Measurements from ENCODE around the gene MAPK14.
"Not testable (repeated sequence)": the region's sequence is repeated elsewhere in the genome, so short reads cannot be mapped to it uniquely, and the experiment has no call there.

The MAPK14 gene

GRCh38 chr6:36082318-36082717, 54.7 kb downstream of the MAPK14 start:
- H3K36me3 ChIP-seq (ENCODE audit: control insufficient read depth in 2 of 2, insufficient read depth in 2 of 2, low read length in 2 of 2) = peaks cover 14 to 31% of the 10 kb centered on the region in 2 donors
- no peaks in the 10 kb centered on the region for H3K9me3 ChIP-seq (ENCODE audit: control insufficient read depth in 2 of 2, low read length in 2 of 2)
- no peak overlapping the region for H3K4me3 ChIP-seq (ENCODE audit: low read length in 2 of 2)
- H3K4me1 ChIP-seq (ENCODE audit: control insufficient read depth, insufficient read depth, low read length) = peaks cover 3% of the 10 kb centered on the region
- H3K9ac ChIP-seq (ENCODE audit: low read length in 2 of 2) = no peak overlapping the region
- H3K27ac ChIP-seq (ENCODE audit: low read length) = no peak overlapping the region
- no peaks in the 10 kb centered on the region for H3K27me3 ChIP-seq (ENCODE audit: control insufficient read depth in 1 of 2, insufficient read depth in 2 of 2, low read length in 2 of 2)

DNA sequence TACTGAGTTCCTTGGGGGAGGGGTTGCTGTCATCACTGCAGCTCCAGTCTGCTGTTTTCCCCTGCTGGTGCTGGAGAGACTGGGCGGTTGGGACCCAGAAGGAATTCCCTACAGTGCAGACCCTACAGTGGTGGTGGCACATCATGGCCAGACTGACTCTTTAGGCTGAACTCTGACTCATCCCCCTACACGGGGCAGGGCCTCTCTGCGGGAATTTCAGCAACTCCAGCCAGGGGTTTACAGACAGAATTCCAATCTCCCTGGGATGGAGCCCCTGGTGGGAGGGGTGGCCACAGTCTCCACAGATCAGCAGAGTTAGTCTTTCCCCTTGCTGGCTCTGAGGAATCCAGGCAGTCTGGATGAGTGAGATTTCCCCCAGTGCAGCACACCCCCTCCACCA, 55.8 kb downstream of the MAPK14 start:
- no peak overlapping the region for H3K9ac ChIP-seq (ENCODE audit: low read length in 2 of 2)
- H3K36me3 ChIP-seq (ENCODE audit: control insufficient read depth in 2 of 2, insufficient read depth in 2 of 2, low read length in 2 of 2) = peaks cover 14 to 31% of the 10 kb centered on the region in 2 donors
- H3K27me3 ChIP-seq (ENCODE audit: control insufficient read depth in 1 of 2, insufficient read depth in 2 of 2, low read length in 2 of 2) = no peaks in the 10 kb centered on the region
- H3K4me1 ChIP-seq (ENCODE audit: control insufficient read depth, insufficient read depth, low read length) = no peaks in the 10 kb centered on the region
- no peak overlapping the region for H3K27ac ChIP-seq (ENCODE audit: low read length)
- no peak overlapping the region for H3K4me3 ChIP-seq (ENCODE audit: low read length in 2 of 2)
- no peaks in the 10 kb centered on the region for H3K9me3 ChIP-seq (ENCODE audit: control insufficient read depth in 2 of 2, low read length in 2 of 2)

GRCh38 chr6:36088204-36088603, 60.6 kb downstream of the MAPK14 start:
- not testable (repeated sequence) for H3K27ac ChIP-seq (ENCODE audit: low read length); H3K9me3 ChIP-seq (ENCODE audit: control insufficient read depth in 2 of 2, low read length in 2 of 2); H3K4me3 ChIP-seq (ENCODE audit: low read length in 2 of 2); H3K4me1 ChIP-seq (ENCODE audit: control insufficient read depth, insufficient read depth, low read length); H3K27me3 ChIP-seq (ENCODE audit: control insufficient read depth in 1 of 2, insufficient read depth in 2 of 2, low read length in 2 of 2); H3K9ac ChIP-seq (ENCODE audit: low read length in 2 of 2)
- peaks cover 11 to 15% of the 10 kb centered on the region in 2 donors for H3K36me3 ChIP-seq (ENCODE audit: control insufficient read depth in 2 of 2, insufficient read depth in 2 of 2, low read length in 2 of 2)

- Histone ChIP-seq H3K27me3 (ENCODE audit: control insufficient read depth in 1 of 2, insufficient read depth in 2 of 2, low read length in 2 of 2) (no peaks in the 10 kb centered on the region), H3K4me3 (ENCODE audit: low read length in 2 of 2) (no peak overlapping the region), H3K9me3 (ENCODE audit: control insufficient read depth in 2 of 2, low read length in 2 of 2) (no peaks in the 10 kb centered on the region), H3K4me1 (ENCODE audit: control insufficient read depth, insufficient read depth, low read length) (no peaks in the 10 kb centered on the region), H3K36me3 (ENCODE audit: control insufficient read depth in 2 of 2, insufficient read depth in 2 of 2, low read length in 2 of 2) (peaks cover 3 to 7% of the 10 kb centered on the region in 2 donors), H3K9ac (ENCODE audit: low read length in 2 of 2) (no peak overlapping the region), H3K27ac (ENCODE audit: low read length) (no peak overlapping the region)
These were observed 61.4 kb downstream of the MAPK14 start for GRCh38 chr6:36089048-36089447.

GRCh38 chr6:36094238-36094637, 66.6 kb downstream of the MAPK14 start:
- H3K36me3 ChIP-seq (ENCODE audit: control insufficient read depth in 2 of 2, insufficient read depth in 2 of 2, low read length in 2 of 2) = peaks cover 7 to 11% of the 10 kb centered on the region in 2 donors
- peaks cover 7% of the 10 kb centered on the region for H3K4me1 ChIP-seq (ENCODE audit: control insufficient read depth, insufficient read depth, low read length)
- no peak overlapping the region for H3K4me3 ChIP-seq (ENCODE audit: low read length in 2 of 2)
- no peaks in the 10 kb centered on the region for H3K27me3 ChIP-seq (ENCODE audit: control insufficient read depth in 1 of 2, insufficient read depth in 2 of 2, low read length in 2 of 2)
- no peak overlapping the region for H3K27ac ChIP-seq (ENCODE audit: low read length)
- no peaks in the 10 kb centered on the region for H3K9me3 ChIP-seq (ENCODE audit: control insufficient read depth in 2 of 2, low read length in 2 of 2)
- no peak overlapping the region for H3K9ac ChIP-seq (ENCODE audit: low read length in 2 of 2)

GRCh38 chr6:36094753-36095496, 67.3 kb downstream of the MAPK14 start:
- Histone ChIP-seq H3K27ac (ENCODE audit: low read length) (no peak overlapping the region), H3K36me3 (ENCODE audit: control insufficient read depth in 2 of 2, insufficient read depth in 2 of 2, low read length in 2 of 2) (peaks cover 7 to 11% of the 10 kb centered on the region in 2 donors), H3K4me1 (ENCODE audit: control insufficient read depth, insufficient read depth, low read length) (peaks cover 7% of the 10 kb centered on the region), H3K27me3 (ENCODE audit: control insufficient read depth in 1 of 2, insufficient read depth in 2 of 2, low read length in 2 of 2) (no peaks in the 10 kb centered on the region), H3K9me3 (ENCODE audit: control insufficient read depth in 2 of 2, low read length in 2 of 2) (no peaks in the 10 kb centered on the region), H3K4me3 (ENCODE audit: low read length in 2 of 2) (no peak overlapping the region), H3K9ac (ENCODE audit: low read length in 2 of 2) (peak overlapping the region; percentile 23 to 30)

DNA sequence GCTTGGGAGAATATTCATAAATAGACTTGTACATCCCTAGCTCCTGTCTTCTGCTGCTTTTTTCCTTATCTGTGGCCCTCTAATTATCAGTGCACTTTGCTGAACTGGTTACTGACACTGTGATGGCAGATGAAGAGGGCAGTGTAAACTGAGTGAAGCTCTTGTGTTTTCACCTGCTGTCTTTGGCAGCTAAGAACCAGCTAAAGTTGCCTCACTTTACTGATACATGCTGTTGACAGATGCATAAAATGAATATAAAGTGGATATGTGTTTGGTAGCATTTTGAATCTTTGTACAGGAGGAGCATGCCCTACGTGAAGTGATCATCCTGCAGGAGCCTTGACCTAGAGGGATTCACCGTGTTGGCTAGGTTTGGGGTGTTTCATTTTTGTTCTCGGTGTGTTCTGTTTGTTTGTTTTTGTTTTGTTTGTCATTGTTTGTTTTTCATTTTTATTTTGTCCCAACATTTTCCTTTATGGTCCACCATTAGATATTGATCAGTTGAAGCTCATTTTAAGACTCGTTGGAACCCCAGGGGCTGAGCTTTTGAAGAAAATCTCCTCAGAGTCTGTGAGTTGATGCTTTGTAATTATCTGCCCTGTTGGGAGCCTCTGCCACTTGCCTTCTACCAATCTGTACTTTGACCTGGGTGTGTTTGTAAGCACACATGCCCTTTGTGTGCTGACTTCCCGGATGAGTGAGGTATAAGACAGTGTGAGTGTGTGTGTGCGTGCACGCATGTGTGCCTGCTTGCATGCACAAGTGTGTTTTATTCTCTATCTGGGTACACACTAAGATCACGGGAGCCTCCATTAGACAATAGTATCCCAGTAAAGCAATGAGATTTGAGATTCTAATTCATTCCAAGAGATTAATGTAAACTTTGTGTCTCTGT, 68.1 kb downstream of the MAPK14 start:
- no peak overlapping the region for H3K4me3 ChIP-seq (ENCODE audit: low read length in 2 of 2)
- peak overlapping the region in 1 of 2 donors; percentile 30 for H3K9ac ChIP-seq (ENCODE audit: low read length in 2 of 2)
- H3K27ac ChIP-seq (ENCODE audit: low read length) = no peak overlapping the region
- H3K27me3 ChIP-seq (ENCODE audit: control insufficient read depth in 1 of 2, insufficient read depth in 2 of 2, low read length in 2 of 2) = no peaks in the 10 kb centered on the region
- no peaks in the 10 kb centered on the region for H3K9me3 ChIP-seq (ENCODE audit: control insufficient read depth in 2 of 2, low read length in 2 of 2)
- peaks cover 7 to 11% of the 10 kb centered on the region in 2 donors for H3K36me3 ChIP-seq (ENCODE audit: control insufficient read depth in 2 of 2, insufficient read depth in 2 of 2, low read length in 2 of 2)
- H3K4me1 ChIP-seq (ENCODE audit: control insufficient read depth, insufficient read depth, low read length) = peaks cover 7% of the 10 kb centered on the region

DNA sequence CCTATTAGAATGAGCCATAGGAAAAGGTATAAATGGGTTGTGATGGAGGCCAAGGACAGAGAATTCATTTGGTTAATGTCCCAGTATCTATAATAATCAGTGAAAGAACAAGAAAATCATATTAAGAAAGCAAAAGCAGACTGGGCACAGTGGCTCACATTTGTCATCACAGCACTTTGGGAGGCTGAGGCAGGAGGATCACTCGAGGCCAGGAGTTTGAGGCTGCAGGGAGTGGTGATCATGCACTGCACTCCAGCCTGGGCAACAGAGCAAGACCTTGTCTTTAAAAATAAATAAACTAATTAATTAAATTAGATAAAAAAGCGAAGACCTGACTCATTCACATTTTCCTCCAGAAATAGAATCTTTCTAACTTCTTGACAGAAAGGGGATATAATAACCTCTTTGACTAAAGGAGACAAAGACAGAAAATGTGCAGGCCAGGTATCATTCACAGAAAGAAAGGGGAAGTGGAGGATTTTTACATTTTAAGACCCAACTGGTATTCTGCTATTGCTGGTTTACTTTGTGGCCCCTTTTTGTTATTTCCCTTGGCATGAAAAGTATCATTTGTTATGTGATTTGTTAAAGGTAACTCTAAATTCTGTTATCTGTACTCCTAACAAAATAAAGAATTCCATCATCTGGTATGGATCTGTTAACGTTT, 70.8 kb downstream of the MAPK14 start:
- Histone ChIP-seq H3K27ac (ENCODE audit: low read length) (no peak overlapping the region), H3K9me3 (ENCODE audit: control insufficient read depth in 2 of 2, low read length in 2 of 2) (no peaks in the 10 kb centered on the region), H3K27me3 (ENCODE audit: control insufficient read depth in 1 of 2, insufficient read depth in 2 of 2, low read length in 2 of 2) (no peaks in the 10 kb centered on the region), H3K4me3 (ENCODE audit: low read length in 2 of 2) (no peak overlapping the region), H3K36me3 (ENCODE audit: control insufficient read depth in 2 of 2, insufficient read depth in 2 of 2, low read length in 2 of 2) (peaks cover 12 to 21% of the 10 kb centered on the region in 2 donors), H3K9ac (ENCODE audit: low read length in 2 of 2) (no peak overlapping the region), H3K4me1 (ENCODE audit: control insufficient read depth, insufficient read depth, low read length) (peaks cover 7% of the 10 kb centered on the region)

GRCh38 chr6:36098920-36099647, 71.5 kb downstream of the MAPK14 start:
- Histone ChIP-seq H3K27me3 (ENCODE audit: control insufficient read depth in 1 of 2, insufficient read depth in 2 of 2, low read length in 2 of 2) (no peaks in the 10 kb centered on the region), H3K27ac (ENCODE audit: low read length) (no peak overlapping the region), H3K9ac (ENCODE audit: low read length in 2 of 2) (peak overlapping the region in 1 of 2 donors; percentile 3), H3K4me1 (ENCODE audit: control insufficient read depth, insufficient read depth, low read length) (peaks cover 7% of the 10 kb centered on the region), H3K9me3 (ENCODE audit: control insufficient read depth in 2 of 2, low read length in 2 of 2) (no peaks in the 10 kb centered on the region), H3K36me3 (ENCODE audit: control insufficient read depth in 2 of 2, insufficient read depth in 2 of 2, low read length in 2 of 2) (peaks cover 19 to 28% of the 10 kb centered on the region in 2 donors), H3K4me3 (ENCODE audit: low read length in 2 of 2) (no peak overlapping the region)

- Histone ChIP-seq H3K9me3 (ENCODE audit: control insufficient read depth in 2 of 2, low read length in 2 of 2) (no peaks in the 10 kb centered on the region), H3K4me3 (ENCODE audit: low read length in 2 of 2) (no peak overlapping the region), H3K9ac (ENCODE audit: low read length in 2 of 2) (no peak overlapping the region), H3K4me1 (ENCODE audit: control insufficient read depth, insufficient read depth, low read length) (peaks cover 9% of the 10 kb centered on the region), H3K27me3 (ENCODE audit: control insufficient read depth in 1 of 2, insufficient read depth in 2 of 2, low read length in 2 of 2) (no peaks in the 10 kb centered on the region), H3K27ac (ENCODE audit: low read length) (no peak overlapping the region), H3K36me3 (ENCODE audit: control insufficient read depth in 2 of 2, insufficient read depth in 2 of 2, low read length in 2 of 2) (peaks cover 21 to 28% of the 10 kb centered on the region in 2 donors)
These were observed 72.4 kb downstream of the MAPK14 start for GRCh38 chr6:36099869-36100483.
